Osteocyte (in vitro differentiated cells): ENCODE data around the gene RAB14. TPM values are rescaled to one million over a fixed set of nuclear protein-coding genes. Genes with fewer than 3 reads are reported as not detected.

ENCODE experiments used
- DNase-seq: peaks from one replicate; pipeline ENCODE4 v3.0.0; 2021; ENCODE audit warnings: mixed read lengths; ENCODE audit not compliant: unreplicated experiment; ENCODE audit errors: extremely low spot score
- H3K27ac Mint-ChIP-seq: one replicate; pipeline ENCODE4 v1.8.0; 2021; ENCODE audit warnings: mild to moderate bottlenecking, mixed read lengths; ENCODE audit not compliant: unreplicated experiment
- H3K27me3 Mint-ChIP-seq: one replicate; pipeline ENCODE4 v1.8.0; 2021; ENCODE audit warnings: mixed read lengths; ENCODE audit not compliant: unreplicated experiment
- H3K36me3 Mint-ChIP-seq: one replicate; pipeline ENCODE4 v1.8.0; 2021; ENCODE audit warnings: mixed read lengths; ENCODE audit not compliant: unreplicated experiment
- H3K4me1 Mint-ChIP-seq: one replicate; pipeline ENCODE4 v1.8.0; 2021; ENCODE audit warnings: mixed read lengths; ENCODE audit not compliant: unreplicated experiment
- H3K4me3 Mint-ChIP-seq: one replicate; pipeline ENCODE4 v1.8.0; 2021; ENCODE audit warnings: mild to moderate bottlenecking, moderate library complexity, mixed read lengths; ENCODE audit not compliant: unreplicated experiment
- H3K9me3 Mint-ChIP-seq: one replicate; pipeline ENCODE4 v1.8.0; 2021; ENCODE audit warnings: mixed read lengths; ENCODE audit not compliant: unreplicated experiment
- total RNA-seq: library from RNA; stranded (reverse); gene quantifications from 2 replicates; pipeline ENCODE4 v1.2.1, GENCODE V29; 2021
- TF ChIP-seq, protein P1 (sequence below): fragments of 200-600 bp; sonication (generic); IDR thresholded peaks from 2 replicates; pipeline ENCODE4 v1.5.0; 2021; ENCODE audit warnings: antibody characterized with exemption, mild to moderate bottlenecking, moderate library complexity

Gene RAB14
- total RNA-seq, 1 donor from 2014 or later = 64.0 TPM

DNA sequence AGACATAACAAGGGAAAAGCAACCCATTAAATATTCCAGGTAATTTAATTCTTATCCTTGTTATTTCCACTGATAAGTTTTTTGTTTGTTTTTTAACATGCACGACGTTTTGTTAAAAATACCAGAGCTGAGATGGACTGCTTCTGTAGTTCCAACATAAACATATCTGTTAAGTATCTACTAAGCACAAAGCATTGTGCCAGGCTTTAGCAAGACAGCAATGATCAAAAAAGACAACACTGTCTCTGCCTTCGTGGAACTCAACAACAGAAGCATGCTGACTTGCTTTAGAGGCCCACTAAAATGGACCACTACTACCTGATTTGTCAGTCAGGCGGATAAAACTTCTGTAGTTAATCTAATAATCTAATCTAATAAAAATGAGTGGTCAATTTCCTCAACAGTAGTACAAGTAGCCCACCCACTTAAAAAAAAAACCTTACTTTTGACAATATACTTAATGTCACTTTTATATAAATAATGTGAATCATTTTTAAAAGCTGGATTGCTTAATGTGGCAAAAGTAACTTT is 3.1 kb downstream of the RAB14 start:
- no peaks in the 10 kb centered on the region for H3K36me3 Mint-ChIP-seq
- H3K9me3 Mint-ChIP-seq = no peaks in the 10 kb centered on the region
- peaks cover 67% of the 10 kb centered on the region for H3K4me1 Mint-ChIP-seq
- DNase-seq = no peak
- peak overlapping the region; percentile 90 for H3K4me3 Mint-ChIP-seq
- TF ChIP-seq, protein P1, sequence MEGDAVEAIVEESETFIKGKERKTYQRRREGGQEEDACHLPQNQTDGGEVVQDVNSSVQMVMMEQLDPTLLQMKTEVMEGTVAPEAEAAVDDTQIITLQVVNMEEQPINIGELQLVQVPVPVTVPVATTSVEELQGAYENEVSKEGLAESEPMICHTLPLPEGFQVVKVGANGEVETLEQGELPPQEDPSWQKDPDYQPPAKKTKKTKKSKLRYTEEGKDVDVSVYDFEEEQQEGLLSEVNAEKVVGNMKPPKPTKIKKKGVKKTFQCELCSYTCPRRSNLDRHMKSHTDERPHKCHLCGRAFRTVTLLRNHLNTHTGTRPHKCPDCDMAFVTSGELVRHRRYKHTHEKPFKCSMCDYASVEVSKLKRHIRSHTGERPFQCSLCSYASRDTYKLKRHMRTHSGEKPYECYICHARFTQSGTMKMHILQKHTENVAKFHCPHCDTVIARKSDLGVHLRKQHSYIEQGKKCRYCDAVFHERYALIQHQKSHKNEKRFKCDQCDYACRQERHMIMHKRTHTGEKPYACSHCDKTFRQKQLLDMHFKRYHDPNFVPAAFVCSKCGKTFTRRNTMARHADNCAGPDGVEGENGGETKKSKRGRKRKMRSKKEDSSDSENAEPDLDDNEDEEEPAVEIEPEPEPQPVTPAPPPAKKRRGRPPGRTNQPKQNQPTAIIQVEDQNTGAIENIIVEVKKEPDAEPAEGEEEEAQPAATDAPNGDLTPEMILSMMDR = no peak
- H3K27ac Mint-ChIP-seq = no peak overlapping the region
- H3K27me3 Mint-ChIP-seq = no peaks in the 10 kb centered on the region

DNA sequence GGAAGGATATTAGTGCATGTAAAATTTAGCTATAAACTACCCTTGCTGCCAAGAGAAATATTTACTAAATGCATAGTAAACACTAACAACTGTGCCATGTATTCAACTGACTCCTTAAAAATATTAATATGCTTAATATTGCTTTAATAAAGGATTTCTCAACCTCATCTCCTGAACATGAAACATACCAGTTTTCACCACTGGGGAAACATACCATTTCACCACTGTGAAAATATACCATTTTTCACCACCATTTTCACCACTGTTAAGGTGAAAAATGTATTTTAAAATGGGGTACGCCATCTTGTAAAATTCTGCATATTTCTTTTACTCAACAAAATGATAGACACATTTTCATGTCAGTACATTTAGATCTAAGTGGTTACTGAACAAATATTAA is 4.5 kb downstream of the RAB14 start:
- no peak overlapping the region for H3K4me3 Mint-ChIP-seq
- H3K36me3 Mint-ChIP-seq = no peaks in the 10 kb centered on the region
- no peaks in the 10 kb centered on the region for H3K27me3 Mint-ChIP-seq
- no peak overlapping the region for H3K27ac Mint-ChIP-seq
- peaks cover 74% of the 10 kb centered on the region for H3K4me1 Mint-ChIP-seq
- no peak for DNase-seq
- H3K9me3 Mint-ChIP-seq = no peaks in the 10 kb centered on the region
- TF ChIP-seq, protein P1 = no peak

DNA sequence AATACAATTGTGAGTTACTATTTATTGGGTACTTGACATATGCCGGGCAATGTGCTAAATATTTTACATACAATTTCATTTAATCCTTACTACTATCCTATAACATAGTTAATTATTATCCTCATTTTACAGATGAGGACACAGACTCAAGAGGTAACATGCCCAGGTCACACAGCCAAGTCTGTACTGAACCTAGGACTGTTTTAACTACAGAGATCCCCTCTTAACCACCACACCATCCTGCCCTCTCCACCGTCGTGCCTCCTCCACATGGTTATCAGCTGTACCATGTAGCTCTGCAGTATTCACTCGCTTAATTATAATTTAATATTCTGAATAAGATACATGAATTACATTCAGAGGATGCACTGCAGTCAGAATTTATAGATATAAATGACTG is 5.3 kb downstream of the RAB14 start:
- Mint-ChIP-seq H3K27ac (no peak overlapping the region), H3K4me3 (no peak overlapping the region), H3K36me3 (no peaks in the 10 kb centered on the region), H3K4me1 (peaks cover 76% of the 10 kb centered on the region), H3K27me3 (no peaks in the 10 kb centered on the region), H3K9me3 (no peaks in the 10 kb centered on the region)
- TF ChIP-seq, protein P1 = no peak
- no peak for DNase-seq

DNA sequence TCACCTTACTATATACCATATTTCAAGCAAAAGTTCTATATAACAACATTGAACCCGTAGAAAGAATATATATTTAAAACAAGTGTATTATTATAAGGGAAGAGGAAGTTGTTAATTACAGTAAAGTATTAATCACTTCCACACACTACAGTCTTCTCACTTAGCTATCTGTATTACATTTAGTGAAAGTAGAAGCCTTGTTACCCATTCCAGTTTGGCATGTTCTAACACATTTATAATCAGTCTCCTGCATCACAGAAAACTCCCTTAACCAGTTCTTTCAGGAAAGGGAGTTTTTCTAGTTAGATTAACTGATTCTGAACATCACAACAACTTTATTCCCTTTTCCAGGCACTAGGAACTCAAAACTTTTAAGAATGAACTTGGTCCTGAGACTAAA is 6.9 kb downstream of the RAB14 start:
- H3K4me3 Mint-ChIP-seq = no peak overlapping the region
- TF ChIP-seq, protein P1 = no peak
- H3K27ac Mint-ChIP-seq = no peak overlapping the region
- H3K9me3 Mint-ChIP-seq = no peaks in the 10 kb centered on the region
- no peak for DNase-seq
- peaks cover 80% of the 10 kb centered on the region for H3K4me1 Mint-ChIP-seq
- no peaks in the 10 kb centered on the region for H3K27me3 Mint-ChIP-seq
- H3K36me3 Mint-ChIP-seq = peaks cover 3% of the 10 kb centered on the region

GRCh38 chr9:121192959-121193640 is 8.6 kb downstream of the RAB14 start:
- H3K9me3 Mint-ChIP-seq = no peaks in the 10 kb centered on the region
- TF ChIP-seq, protein P1 = no peak
- no peak for DNase-seq
- no peak overlapping the region for H3K4me3 Mint-ChIP-seq
- H3K36me3 Mint-ChIP-seq = peaks cover 7% of the 10 kb centered on the region
- H3K27ac Mint-ChIP-seq = peak overlapping the region; percentile 44
- H3K4me1 Mint-ChIP-seq = peaks cover 69% of the 10 kb centered on the region
- H3K27me3 Mint-ChIP-seq = no peaks in the 10 kb centered on the region
